H1 (cell line): Measurements from ENCODE around the gene RHBDD1.

Experiments used
- CBX5 ChIP-seq: fragments of 300-800, 300-1000 bp; sonication (generic); IDR thresholded peaks from 2 replicates; pipeline ENCODE4 v1.7.1; 2016; ENCODE audit warnings: antibody characterized with exemption, low read length, low read depth
- EP300 ChIP-seq, 2 experiments: IDR thresholded peaks; 1 replicate in 1 of 2; 2 replicates in 1 of 2; pipeline ENCODE4 v1.6.1; 2011 to 2012; ENCODE audit warnings: low read depth in 2 of 2, low read length in 2 of 2, mild to moderate bottlenecking in 2 of 2, borderline replicate concordance in 1 of 2, inconsistent platforms in 1 of 2, moderate library complexity in 1 of 2
- EZH2 ChIP-seq: fragments of 200-600 bp; sonication (generic); IDR thresholded peaks from 2 replicates; pipeline ENCODE4 v1.7.1; 2012; ENCODE audit warnings: low read depth, mild to moderate bottlenecking, moderate library complexity, low read length, inconsistent platforms; ENCODE audit not compliant: severe bottlenecking
- FOSL1 ChIP-seq: IDR thresholded peaks from 2 replicates; pipeline ENCODE4 v1.6.1; 2011; ENCODE audit warnings: mild to moderate bottlenecking, low read depth, low read length, moderate library complexity; ENCODE audit not compliant: insufficient read depth
- JUN ChIP-seq: IDR thresholded peaks from 2 replicates; pipeline ENCODE4 v1.6.1; 2011; ENCODE audit warnings: low read depth, mild to moderate bottlenecking, improper control_type of control experiment, low read length
- POLR2A ChIP-seq, 2 experiments: IDR thresholded peaks; 1 replicate in 1 of 2; 2 replicates in 1 of 2; pipeline ENCODE4 v1.6.1; 2011; ENCODE audit warnings: low read depth in 2 of 2, low read length in 2 of 2, mild to moderate bottlenecking in 2 of 2; ENCODE audit errors: control extremely low read depth in 1 of 2
- POLR2AphosphoS5 ChIP-seq: IDR thresholded peaks from 2 replicates; pipeline ENCODE4 v1.6.1; 2011; ENCODE audit warnings: low read depth, low read length
- SP1 ChIP-seq: IDR thresholded peaks from 2 replicates; pipeline ENCODE4 v1.6.1; 2011; ENCODE audit warnings: low read depth, low read length
- TAF1 ChIP-seq: IDR thresholded peaks from 2 replicates; pipeline ENCODE4 v1.6.1; 2011; ENCODE audit warnings: mild to moderate bottlenecking, low read depth, low read length
- TF ChIP-seq, protein P1 (sequence below), 3 experiments: IDR thresholded peaks; 1 replicate in 2 of 3; 2 replicates in 1 of 3; pipeline versions ENCODE4 v1.5.1 to v1.6.1; 2011; ENCODE audit warnings: low read length in 3 of 3, mild to moderate bottlenecking in 3 of 3, inconsistent platforms in 2 of 3, low read depth in 1 of 3, moderate library complexity in 1 of 3; ENCODE audit not compliant: insufficient read depth in 1 of 3; ENCODE audit errors: control extremely low read depth in 1 of 3
- TF ChIP-seq, protein P2 (sequence below): IDR thresholded peaks from 2 replicates; pipeline ENCODE4 v1.6.1; 2012; ENCODE audit warnings: inconsistent platforms

DNA sequence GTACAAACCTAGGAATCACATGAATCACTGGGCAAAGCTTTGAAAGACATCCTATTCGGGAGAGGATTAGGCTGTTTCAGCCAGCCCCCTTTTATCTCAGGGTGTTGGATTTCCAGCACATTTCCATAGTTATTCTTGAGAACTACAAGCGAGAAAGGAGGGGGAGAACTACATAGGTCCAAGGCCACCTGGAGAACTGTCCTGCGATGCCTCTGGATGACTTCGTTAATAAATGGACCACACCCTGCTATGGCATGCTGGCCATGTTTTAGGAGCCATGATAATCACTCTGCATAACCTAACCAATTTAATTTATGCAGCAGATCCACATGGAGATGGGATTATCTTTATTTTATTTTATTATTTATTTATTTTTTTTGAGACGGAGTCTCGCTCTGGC, 29.9 kb downstream of the RHBDD1 start:
- TF ChIP-seq SP1: no peak
- TF ChIP-seq JUN: no peak
- TF ChIP-seq CBX5: no peak
- TF ChIP-seq EP300 (IDR thresholded peaks at IDR 0.05; ENCODE audit: borderline replicate concordance in 1 of 2, low read depth in 2 of 2, low read length in 2 of 2): no peak
- no peak for TF ChIP-seq TAF1
- TF ChIP-seq, protein P1, sequence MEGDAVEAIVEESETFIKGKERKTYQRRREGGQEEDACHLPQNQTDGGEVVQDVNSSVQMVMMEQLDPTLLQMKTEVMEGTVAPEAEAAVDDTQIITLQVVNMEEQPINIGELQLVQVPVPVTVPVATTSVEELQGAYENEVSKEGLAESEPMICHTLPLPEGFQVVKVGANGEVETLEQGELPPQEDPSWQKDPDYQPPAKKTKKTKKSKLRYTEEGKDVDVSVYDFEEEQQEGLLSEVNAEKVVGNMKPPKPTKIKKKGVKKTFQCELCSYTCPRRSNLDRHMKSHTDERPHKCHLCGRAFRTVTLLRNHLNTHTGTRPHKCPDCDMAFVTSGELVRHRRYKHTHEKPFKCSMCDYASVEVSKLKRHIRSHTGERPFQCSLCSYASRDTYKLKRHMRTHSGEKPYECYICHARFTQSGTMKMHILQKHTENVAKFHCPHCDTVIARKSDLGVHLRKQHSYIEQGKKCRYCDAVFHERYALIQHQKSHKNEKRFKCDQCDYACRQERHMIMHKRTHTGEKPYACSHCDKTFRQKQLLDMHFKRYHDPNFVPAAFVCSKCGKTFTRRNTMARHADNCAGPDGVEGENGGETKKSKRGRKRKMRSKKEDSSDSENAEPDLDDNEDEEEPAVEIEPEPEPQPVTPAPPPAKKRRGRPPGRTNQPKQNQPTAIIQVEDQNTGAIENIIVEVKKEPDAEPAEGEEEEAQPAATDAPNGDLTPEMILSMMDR (IDR thresholded peaks at IDR 0.05; ENCODE audit: control extremely low read depth in 1 of 3, insufficient read depth in 1 of 3, low read depth in 1 of 3, low read length in 3 of 3): no peak
- no peak for TF ChIP-seq EZH2
- TF ChIP-seq, protein P2, sequence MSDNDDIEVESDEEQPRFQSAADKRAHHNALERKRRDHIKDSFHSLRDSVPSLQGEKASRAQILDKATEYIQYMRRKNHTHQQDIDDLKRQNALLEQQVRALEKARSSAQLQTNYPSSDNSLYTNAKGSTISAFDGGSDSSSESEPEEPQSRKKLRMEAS: no peak
- TF ChIP-seq POLR2A (IDR thresholded peaks at IDR 0.05; ENCODE audit: control extremely low read depth in 1 of 2, low read depth in 2 of 2, low read length in 2 of 2): no peak
- no peak for TF ChIP-seq FOSL1
- TF ChIP-seq POLR2AphosphoS5: no peak
